22Rv1 (cell line): ENCODE data around the gene COL4A6.

Source experiments
- ZFX ChIP-seq: fragments of 450-650 bp; IDR thresholded peaks from 2 replicates; pipeline ENCODE4 v1.6.1; 2017; ENCODE audit warnings: antibody characterized with exemption, borderline replicate concordance
- TF ChIP-seq, protein P1 (sequence below): fragments of 450-650 bp; IDR thresholded peaks from 2 replicates; pipeline ENCODE4 v1.5.1; 2017; ENCODE audit warnings: mild to moderate bottlenecking

DNA sequence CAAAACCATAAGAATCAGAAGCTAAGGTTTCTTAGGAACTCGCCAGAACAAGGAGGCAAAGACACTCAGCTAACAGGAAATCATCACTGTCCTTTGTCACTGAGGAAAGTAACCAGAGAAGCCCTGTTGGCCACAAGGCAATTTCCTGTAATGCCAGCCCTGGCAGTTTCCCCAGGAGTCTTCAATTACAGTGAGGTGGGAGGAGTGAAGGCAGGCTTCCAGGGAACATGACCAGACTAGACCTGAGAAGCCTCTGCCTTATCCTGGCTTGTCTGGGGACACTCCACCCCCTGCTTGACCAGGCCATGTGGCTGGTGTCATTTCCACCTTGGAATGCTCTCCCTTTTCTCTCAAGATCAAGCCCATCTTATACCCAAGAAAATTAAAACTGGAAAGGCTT is 125.3 kb downstream of the COL4A6 start:
- TF ChIP-seq, protein P1, sequence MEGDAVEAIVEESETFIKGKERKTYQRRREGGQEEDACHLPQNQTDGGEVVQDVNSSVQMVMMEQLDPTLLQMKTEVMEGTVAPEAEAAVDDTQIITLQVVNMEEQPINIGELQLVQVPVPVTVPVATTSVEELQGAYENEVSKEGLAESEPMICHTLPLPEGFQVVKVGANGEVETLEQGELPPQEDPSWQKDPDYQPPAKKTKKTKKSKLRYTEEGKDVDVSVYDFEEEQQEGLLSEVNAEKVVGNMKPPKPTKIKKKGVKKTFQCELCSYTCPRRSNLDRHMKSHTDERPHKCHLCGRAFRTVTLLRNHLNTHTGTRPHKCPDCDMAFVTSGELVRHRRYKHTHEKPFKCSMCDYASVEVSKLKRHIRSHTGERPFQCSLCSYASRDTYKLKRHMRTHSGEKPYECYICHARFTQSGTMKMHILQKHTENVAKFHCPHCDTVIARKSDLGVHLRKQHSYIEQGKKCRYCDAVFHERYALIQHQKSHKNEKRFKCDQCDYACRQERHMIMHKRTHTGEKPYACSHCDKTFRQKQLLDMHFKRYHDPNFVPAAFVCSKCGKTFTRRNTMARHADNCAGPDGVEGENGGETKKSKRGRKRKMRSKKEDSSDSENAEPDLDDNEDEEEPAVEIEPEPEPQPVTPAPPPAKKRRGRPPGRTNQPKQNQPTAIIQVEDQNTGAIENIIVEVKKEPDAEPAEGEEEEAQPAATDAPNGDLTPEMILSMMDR = no peak
- TF ChIP-seq ZFX = no peak
